ENCODE measurements around the gene KCTD7. TPM values are rescaled to one million over a fixed set of nuclear protein-coding genes. Genes with fewer than 3 reads are reported as not detected.
A peak's percentile ranks its signal among the peaks of the same experiment; 100 is the strongest.
"Not testable (repeated sequence)": the region's sequence is repeated elsewhere in the genome, so short reads cannot be mapped to it uniquely, and the experiment has no call there.

The KCTD7 gene
- 10 to 100 TPM; 62.4 to 71.7 TPM for total RNA-seq
- 36.1 TPM for polyA plus RNA-seq (ENCODE audit: insufficient read depth, low read depth, low replicate concordance)
- long read RNA-seq, donor 1, full-length matches to known transcripts, result 11 of 11 reads
- long read RNA-seq, donor 1, partial matches to known transcripts, result 0 of 11 reads
- long read RNA-seq, donor 1, other reads (novel, unspliced or antisense), result 0 of 11 reads
- long read RNA-seq, donor 2, full-length matches to known transcripts, result 5 of 5 reads
- long read RNA-seq, donor 2, partial matches to known transcripts, result 0 of 5 reads
- long read RNA-seq, donor 2, other reads (novel, unspliced or antisense), result 0 of 5 reads

GRCh38 chr7:66628361-66629221 lies at the start of gene KCTD7:
Gene KCTD7, plus strand, starts transcription at chr7:66628881. Its CDS starts 184 bp downstream, at chr7:66629065.
- H3K4me1 ChIP-seq, result peaks cover 8% of the 10 kb centered on the region
- H3K9me3 ChIP-seq, result no peaks in the 10 kb centered on the region
- H3K27ac ChIP-seq, result peak within 1 kb of the TSS; percentile 89 to 99
- H3K36me3 ChIP-seq (ENCODE audit: low read depth, missing control alignments), result no peaks in the 10 kb centered on the region
- peak; percentile 98 for DNase-seq
- WGBS, 2 donors, result 0% methylated on average over 1 to 32 of the region's 93 CpGs
- H3K4me3 ChIP-seq, result peak within 1 kb of the TSS; percentile 86 to 93
- intact Hi-C loops (cut with DNase I; ENCODE audit: low total_unique reads), result no loop called here
- H3K27me3 ChIP-seq, result no peaks in the 10 kb centered on the region
- TF ChIP-seq, protein P1, sequence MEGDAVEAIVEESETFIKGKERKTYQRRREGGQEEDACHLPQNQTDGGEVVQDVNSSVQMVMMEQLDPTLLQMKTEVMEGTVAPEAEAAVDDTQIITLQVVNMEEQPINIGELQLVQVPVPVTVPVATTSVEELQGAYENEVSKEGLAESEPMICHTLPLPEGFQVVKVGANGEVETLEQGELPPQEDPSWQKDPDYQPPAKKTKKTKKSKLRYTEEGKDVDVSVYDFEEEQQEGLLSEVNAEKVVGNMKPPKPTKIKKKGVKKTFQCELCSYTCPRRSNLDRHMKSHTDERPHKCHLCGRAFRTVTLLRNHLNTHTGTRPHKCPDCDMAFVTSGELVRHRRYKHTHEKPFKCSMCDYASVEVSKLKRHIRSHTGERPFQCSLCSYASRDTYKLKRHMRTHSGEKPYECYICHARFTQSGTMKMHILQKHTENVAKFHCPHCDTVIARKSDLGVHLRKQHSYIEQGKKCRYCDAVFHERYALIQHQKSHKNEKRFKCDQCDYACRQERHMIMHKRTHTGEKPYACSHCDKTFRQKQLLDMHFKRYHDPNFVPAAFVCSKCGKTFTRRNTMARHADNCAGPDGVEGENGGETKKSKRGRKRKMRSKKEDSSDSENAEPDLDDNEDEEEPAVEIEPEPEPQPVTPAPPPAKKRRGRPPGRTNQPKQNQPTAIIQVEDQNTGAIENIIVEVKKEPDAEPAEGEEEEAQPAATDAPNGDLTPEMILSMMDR (IDR thresholded peaks at IDR 0.05), result no peak
- peak; percentile 95 for TF ChIP-seq POLR2A (IDR thresholded peaks at IDR 0.05)

- H3K4me3 ChIP-seq; H3K27ac ChIP-seq; DNase-seq; H3K36me3 ChIP-seq (ENCODE audit: low read depth, missing control alignments); intact Hi-C loops (cut with DNase I; ENCODE audit: low total_unique reads); H3K4me1 ChIP-seq; H3K9me3 ChIP-seq; H3K27me3 ChIP-seq: not testable (repeated sequence)
- 61 to 75% methylated on average over 1 of the region's 1 CpG for WGBS, 2 donors
These were observed 48.3 kb upstream of the KCTD7 start for GRCh38 chr7:66580380-66580779.

DNA sequence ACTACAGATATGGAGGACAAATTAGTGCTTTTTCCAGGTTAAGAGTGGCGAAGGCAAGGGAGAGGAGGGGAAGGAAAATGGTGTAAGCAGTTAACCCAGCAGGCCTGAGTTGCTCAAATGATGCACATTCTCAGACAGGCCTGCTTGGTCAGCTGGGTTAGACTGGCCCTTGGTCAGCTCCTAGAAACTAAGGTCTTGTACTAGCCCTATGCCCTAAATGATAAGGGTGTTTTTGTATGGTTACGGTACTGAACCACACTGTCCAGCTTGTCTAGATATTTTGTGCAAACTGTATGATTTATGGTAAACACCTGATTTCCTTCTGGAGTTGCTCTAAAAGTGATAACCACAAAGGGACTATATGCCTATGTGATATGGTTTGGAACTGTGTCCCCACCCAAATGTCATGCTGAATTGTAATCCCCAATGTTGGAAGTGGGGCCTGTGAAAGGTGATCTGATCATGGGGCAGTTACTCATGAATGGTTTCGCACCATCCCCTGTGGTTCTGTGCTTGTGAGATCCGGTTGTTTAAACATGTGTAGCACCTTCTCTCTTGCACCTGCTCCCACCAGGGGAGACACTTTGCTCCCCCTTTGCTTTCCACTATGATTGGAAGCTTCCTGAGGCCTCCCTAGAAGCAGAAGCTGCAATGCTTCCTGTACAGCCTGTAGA lies 45.7 kb upstream of the KCTD7 start:
- H3K27ac ChIP-seq; H3K36me3 ChIP-seq (ENCODE audit: low read depth, missing control alignments); H3K9me3 ChIP-seq; H3K4me1 ChIP-seq; H3K4me3 ChIP-seq; intact Hi-C loops (cut with DNase I; ENCODE audit: low total_unique reads); DNase-seq; H3K27me3 ChIP-seq: not testable (repeated sequence)
- 85 to 94% methylated on average over 4 of the region's 4 CpGs for WGBS, 2 donors

- DNase-seq, result no peak
- intact Hi-C loops (cut with DNase I; ENCODE audit: low total_unique reads), result no loop called here
- TF ChIP-seq POLR2A (IDR thresholded peaks at IDR 0.05), result no peak
- TF ChIP-seq, protein P1 (IDR thresholded peaks at IDR 0.05), result no peak
These were observed 45.1 kb upstream of the KCTD7 start for GRCh38 chr7:66583490-66584110.

DNA sequence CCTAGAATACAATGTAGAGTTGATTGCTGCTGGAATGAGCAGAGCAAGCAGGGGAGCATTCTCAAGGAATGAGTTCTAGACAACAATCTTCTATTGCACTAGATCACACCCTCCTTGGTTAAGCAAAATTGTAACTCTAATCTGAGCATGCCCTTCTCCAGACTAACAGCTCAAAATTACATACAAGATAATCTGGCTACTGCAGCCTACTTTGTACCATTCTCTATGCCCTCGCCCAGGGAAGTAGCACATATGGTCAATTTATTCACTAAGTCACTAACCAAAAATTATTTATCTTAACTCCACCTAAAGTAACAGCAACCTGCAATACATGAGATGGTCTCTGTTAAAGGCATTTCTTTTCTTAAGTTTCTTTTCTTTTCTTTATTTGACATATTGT lies 42.5 kb upstream of the KCTD7 start:
- Histone ChIP-seq H3K9me3 (no peaks in the 10 kb centered on the region), H3K27ac (no peak overlapping the region), H3K4me1 (peaks cover 18% of the 10 kb centered on the region), H3K4me3 (no peak overlapping the region), H3K36me3 (ENCODE audit: low read depth, missing control alignments) (no peaks in the 10 kb centered on the region), H3K27me3 (no peaks in the 10 kb centered on the region)
- no peak for TF ChIP-seq POLR2A (IDR thresholded peaks at IDR 0.05)
- TF ChIP-seq, protein P1 (IDR thresholded peaks at IDR 0.05), result no peak
- WGBS, 2 donors, result 76 to 80% methylated on average over 1 of the region's 1 CpG
- no peak for DNase-seq
- intact Hi-C loops (cut with DNase I; ENCODE audit: low total_unique reads), result no loop called here

More at GRCh38 chr7:66583490-66584110, 45.1 kb upstream of the KCTD7 start:
- Histone ChIP-seq H3K4me3 (no peak overlapping the region), H3K27me3 (no peaks in the 10 kb centered on the region), H3K9me3 (no peaks in the 10 kb centered on the region), H3K27ac (no peak overlapping the region), H3K36me3 (ENCODE audit: low read depth, missing control alignments) (no peaks in the 10 kb centered on the region), H3K4me1 (peaks cover 9% of the 10 kb centered on the region)
- 91 to 100% methylated on average over 2 of the region's 2 CpGs for WGBS, 2 donors

GRCh38 chr7:66588226-66588625 lies 40.5 kb upstream of the KCTD7 start:
- H3K27ac ChIP-seq; DNase-seq; H3K9me3 ChIP-seq; H3K36me3 ChIP-seq (ENCODE audit: low read depth, missing control alignments); intact Hi-C loops (cut with DNase I; ENCODE audit: low total_unique reads); H3K27me3 ChIP-seq; H3K4me3 ChIP-seq: not testable (repeated sequence)
- peaks cover 22% of the 10 kb centered on the region for H3K4me1 ChIP-seq
- WGBS, 2 donors, result 72 to 86% methylated on average over 1 of the region's 1 CpG

DNA sequence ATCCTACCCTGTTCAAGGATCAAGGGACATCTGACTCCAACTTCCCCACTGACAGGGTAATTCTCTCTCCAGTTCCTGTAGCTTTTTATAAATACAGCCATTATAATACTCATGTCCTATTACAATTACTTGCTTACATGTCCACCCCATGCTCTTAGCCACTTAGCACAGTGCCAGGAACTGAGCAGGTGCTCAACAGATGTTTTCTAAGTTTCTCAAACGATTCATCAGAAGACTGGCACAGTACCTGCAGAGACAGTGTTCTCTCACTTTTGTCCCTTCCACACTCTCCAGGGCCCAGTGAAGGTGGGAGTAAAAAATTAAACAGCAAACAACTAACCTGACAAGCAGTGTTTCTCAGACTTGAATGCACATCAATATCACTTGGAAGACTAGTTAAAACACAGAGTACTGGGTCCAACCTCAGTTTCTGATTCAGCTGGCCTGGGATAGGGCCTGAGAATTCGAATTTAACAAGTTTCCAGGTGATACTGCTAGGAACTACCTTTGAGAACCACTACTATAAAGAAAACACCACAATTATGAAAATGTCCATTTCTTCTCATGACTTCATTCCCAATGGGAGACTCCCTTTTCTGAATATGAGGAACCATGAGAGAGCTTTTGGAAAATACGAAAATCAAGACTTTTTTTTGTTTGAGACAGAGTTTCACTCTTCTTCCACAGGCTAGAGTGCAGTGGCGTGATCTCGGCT lies 39.7 kb upstream of the KCTD7 start:
- H3K9me3 ChIP-seq; DNase-seq; H3K27me3 ChIP-seq; H3K36me3 ChIP-seq (ENCODE audit: low read depth, missing control alignments); intact Hi-C loops (cut with DNase I; ENCODE audit: low total_unique reads); H3K27ac ChIP-seq; H3K4me3 ChIP-seq: not testable (repeated sequence)
- 61 to 65% methylated on average over 5 of the region's 5 CpGs for WGBS, 2 donors
- peaks cover 22% of the 10 kb centered on the region for H3K4me1 ChIP-seq
